Activated T-helper 2 cell treated with anti-CD3 and anti-CD28 coated beads, Interferon-gamma antibody, Interleukin-2, Interleukin-4, amounts not matched to agents 10 μg/mL and 5 μg/mL and 100 μg/mL, durations not matched to agents 14 hours and 24 hours and 36 hours (primary cell): ENCODE results near the gene FILIP1. TPM values are rescaled to one million over a fixed set of nuclear protein-coding genes. Genes with fewer than 3 reads are reported as not detected.

ENCODE experiments used
- DNase-seq: peaks from one replicate; pipeline ENCODE4 v3.0.0; 2021; ENCODE audit warnings: low spot score
- H3K27ac Mint-ChIP-seq: one replicate; pipeline ENCODE4 v1.8.0; 2021; ENCODE audit warnings: mixed read lengths
- H3K27me3 Mint-ChIP-seq: one replicate; pipeline ENCODE4 v1.8.0; 2021; ENCODE audit warnings: low read depth, mixed read lengths
- H3K36me3 Mint-ChIP-seq: one replicate; pipeline ENCODE4 v1.8.0; 2021; ENCODE audit warnings: low read depth, mixed read lengths
- H3K4me1 Mint-ChIP-seq: one replicate; pipeline ENCODE4 v1.8.0; 2021; ENCODE audit warnings: low read depth, mixed read lengths
- H3K4me3 Mint-ChIP-seq: one replicate; pipeline ENCODE4 v1.8.0; 2021; ENCODE audit warnings: low read depth, mild to moderate bottlenecking, moderate library complexity, mixed read lengths
- H3K9me3 Mint-ChIP-seq: one replicate; pipeline ENCODE4 v1.8.0; 2021; ENCODE audit warnings: mixed read lengths
- intact Hi-C: fragments of 100-400 bp; cut with micrococcal nuclease; formaldehyde crosslinking; loops from one replicate; pipeline ENCODE4 v1.15.1; 2023
- total RNA-seq: library from RNA; stranded (reverse); gene quantifications from 2 replicates; pipeline ENCODE4 v1.2.3, GENCODE V29; 2022

Gene FILIP1
- total RNA-seq, 1 donor from 2014 or later = not detected

- H3K27me3 Mint-ChIP-seq = peaks cover 2% of the 10 kb centered on the region
- no peak overlapping the region for H3K4me3 Mint-ChIP-seq
- intact Hi-C loops = loop anchor here (1.0 kb wide), 1 partner anchor 229 kb away; no protein-coding TSS in a partner anchor
- H3K36me3 Mint-ChIP-seq = no peaks in the 10 kb centered on the region
- no peak overlapping the region for H3K27ac Mint-ChIP-seq
- no peak for DNase-seq
- no peaks in the 10 kb centered on the region for H3K9me3 Mint-ChIP-seq
- H3K4me1 Mint-ChIP-seq = peaks cover 3% of the 10 kb centered on the region
Measured at GRCh38 chr6:75296811-75297779, 196.5 kb downstream of the FILIP1 start.

- Mint-ChIP-seq H3K4me3 (no peak overlapping the region), H3K4me1 (peaks cover 13% of the 10 kb centered on the region), H3K27ac (no peak overlapping the region), H3K36me3 (peaks cover 8% of the 10 kb centered on the region), H3K9me3 (no peaks in the 10 kb centered on the region), H3K27me3 (no peaks in the 10 kb centered on the region)
- intact Hi-C loops = no loop called here
- no peak for DNase-seq
Measured at GRCh38 chr6:75292555-75292954, 201.0 kb downstream of the FILIP1 start.

- no peaks in the 10 kb centered on the region for H3K27me3 Mint-ChIP-seq
- peaks cover 16% of the 10 kb centered on the region for H3K36me3 Mint-ChIP-seq
- no peak for DNase-seq
- no peak overlapping the region for H3K27ac Mint-ChIP-seq
- no peaks in the 10 kb centered on the region for H3K9me3 Mint-ChIP-seq
- peaks cover 21% of the 10 kb centered on the region for H3K4me1 Mint-ChIP-seq
- H3K4me3 Mint-ChIP-seq = no peak overlapping the region
- intact Hi-C loops = no loop called here
Measured at GRCh38 chr6:75291744-75292143, 201.9 kb downstream of the FILIP1 start.

GRCh38 chr6:75291331-75291730, 202.3 kb downstream of the FILIP1 start:
- intact Hi-C loops = no loop called here
- Mint-ChIP-seq H3K36me3 (peaks cover 16% of the 10 kb centered on the region), H3K9me3 (no peaks in the 10 kb centered on the region), H3K4me3 (no peak overlapping the region), H3K4me1 (peaks cover 26% of the 10 kb centered on the region), H3K27me3 (no peaks in the 10 kb centered on the region), H3K27ac (no peak overlapping the region)
- DNase-seq = no peak

- peaks cover 16% of the 10 kb centered on the region for H3K36me3 Mint-ChIP-seq
- H3K27ac Mint-ChIP-seq = no peak overlapping the region
- H3K4me3 Mint-ChIP-seq = no peak overlapping the region
- no peaks in the 10 kb centered on the region for H3K27me3 Mint-ChIP-seq
- DNase-seq = no peak
- peaks cover 27% of the 10 kb centered on the region for H3K4me1 Mint-ChIP-seq
- intact Hi-C loops = no loop called here
- no peaks in the 10 kb centered on the region for H3K9me3 Mint-ChIP-seq
Measured at GRCh38 chr6:75290136-75290945, 203.3 kb downstream of the FILIP1 start.

GRCh38 chr6:75288023-75288422, 205.6 kb downstream of the FILIP1 start:
- Mint-ChIP-seq H3K27me3 (no peaks in the 10 kb centered on the region), H3K27ac (no peak overlapping the region), H3K4me1 (peaks cover 27% of the 10 kb centered on the region), H3K9me3 (no peaks in the 10 kb centered on the region), H3K4me3 (no peak overlapping the region), H3K36me3 (peaks cover 16% of the 10 kb centered on the region)
- no peak for DNase-seq
- intact Hi-C loops = loop anchor here (10.0 kb wide), 1 partner anchor 1763 kb away; the partner anchor contains the start of gene EEF1A1

- H3K27me3 Mint-ChIP-seq = no peaks in the 10 kb centered on the region
- no peak overlapping the region for H3K4me3 Mint-ChIP-seq
- peaks cover 16% of the 10 kb centered on the region for H3K36me3 Mint-ChIP-seq
- H3K9me3 Mint-ChIP-seq = no peaks in the 10 kb centered on the region
- DNase-seq = no peak
- intact Hi-C loops = loop anchor here (10.0 kb wide), 1 partner anchor 1763 kb away; the partner anchor contains the start of gene EEF1A1
- H3K4me1 Mint-ChIP-seq = peaks cover 28% of the 10 kb centered on the region
- H3K27ac Mint-ChIP-seq = peak overlapping the region; percentile 32
Measured at GRCh38 chr6:75287424-75287823, 206.2 kb downstream of the FILIP1 start.

- no peak for DNase-seq
- no peaks in the 10 kb centered on the region for H3K9me3 Mint-ChIP-seq
- H3K4me3 Mint-ChIP-seq = no peak overlapping the region
- peaks cover 30% of the 10 kb centered on the region for H3K4me1 Mint-ChIP-seq
- H3K27me3 Mint-ChIP-seq = no peaks in the 10 kb centered on the region
- intact Hi-C loops = loop anchor here (10.0 kb wide), 1 partner anchor 1762 kb away; the partner anchor contains the start of gene EEF1A1
- peaks cover 18% of the 10 kb centered on the region for H3K36me3 Mint-ChIP-seq
- H3K27ac Mint-ChIP-seq = no peak overlapping the region
Measured at GRCh38 chr6:75286955-75287354, 206.6 kb downstream of the FILIP1 start.

GRCh38 chr6:75285283-75285639, 208.3 kb downstream of the FILIP1 start:
- intact Hi-C loops = loop anchor here (2.0 to 10.0 kb wide), 4 partner anchors 18 to 1760 kb away; partner anchors contain the start of gene EEF1A1
- Mint-ChIP-seq H3K36me3 (peaks cover 20% of the 10 kb centered on the region), H3K27me3 (no peaks in the 10 kb centered on the region), H3K27ac (no peak overlapping the region), H3K4me3 (no peak overlapping the region), H3K4me1 (peaks cover 36% of the 10 kb centered on the region), H3K9me3 (no peaks in the 10 kb centered on the region)
- DNase-seq = no peak

GRCh38 chr6:75284632-75285282, 208.8 kb downstream of the FILIP1 start, which contains the start of gene TMEM30A:
TMEM30A (minus strand) TSS chr6:75284792; CDS start chr6:75284638, 154 bp downstream.
- DNase-seq = peak; percentile 97
- intact Hi-C loops = loop anchor here (1.0 to 10.0 kb wide), 6 partner anchors 18 to 1822 kb away; partner anchors contain the start of genes COX7A2, EEF1A1 and MTO1
- peaks cover 21% of the 10 kb centered on the region for H3K36me3 Mint-ChIP-seq
- H3K4me1 Mint-ChIP-seq = peaks cover 40% of the 10 kb centered on the region
- no peak within 1 kb of the TSS for H3K27ac Mint-ChIP-seq
- no peak within 1 kb of the TSS for H3K4me3 Mint-ChIP-seq
- no peaks in the 10 kb centered on the region for H3K27me3 Mint-ChIP-seq
- H3K9me3 Mint-ChIP-seq = no peaks in the 10 kb centered on the region

- DNase-seq = no peak
- Mint-ChIP-seq H3K27me3 (no peaks in the 10 kb centered on the region), H3K36me3 (peaks cover 21% of the 10 kb centered on the region), H3K4me3 (no peak overlapping the region), H3K9me3 (no peaks in the 10 kb centered on the region), H3K27ac (no peak overlapping the region), H3K4me1 (peaks cover 43% of the 10 kb centered on the region)
- intact Hi-C loops = loop anchor here (1.0 to 10.0 kb wide), 6 partner anchors 17 to 1822 kb away; partner anchors contain the start of genes COX7A2, EEF1A1 and MTO1
Measured at GRCh38 chr6:75283907-75284631, 209.5 kb downstream of the FILIP1 start.
